Uterus (tissue), 2 donors: ENCODE data around the gene HM13.

ENCODE experiments used
- CTCF ChIP-seq, 4 experiments: fragments of 200-600 bp in 2 of 4; fragments of 450-650 bp in 2 of 4; sonication (generic) in 2 of 4; IDR thresholded peaks; one replicate each; pipeline ENCODE4 v1.5.1; 2016 to 2019; ENCODE audit warnings: antibody characterized with exemption in 4 of 4, mild to moderate bottlenecking in 2 of 4, moderate library complexity in 1 of 4
- POLR2A ChIP-seq, 2 donors: fragments of 450-650 bp; IDR thresholded peaks; one replicate each; pipeline ENCODE4 v1.6.1; 2016; ENCODE audit warnings: antibody characterized with exemption in 2 of 2, mild to moderate bottlenecking in 1 of 2, moderate library complexity in 1 of 2

GRCh38 chr20:31595654-31596411, 81.6 kb downstream of the HM13 start:
- no peak for TF ChIP-seq CTCF (IDR thresholded peaks at IDR 0.05)
- TF ChIP-seq POLR2A (IDR thresholded peaks at IDR 0.05): peak in 1 of 2 donors; percentile 35
